Omental fat pad (tissue), 4 donors: ENCODE data around the gene ZBTB26. TPM values are rescaled to one million over a fixed set of nuclear protein-coding genes. Genes with fewer than 3 reads are reported as not detected.
"Not testable (repeated sequence)": the region's sequence is repeated elsewhere in the genome, so short reads cannot be mapped to it uniquely, and the experiment has no call there.

Experiments
- ATAC-seq: fragments of 150-250 bp; one replicate; pipeline ENCODE4 v1.9.1; 2016; ENCODE audit warnings: mild to moderate bottlenecking, moderate library complexity; ENCODE audit not compliant: low FRiP score
- DNase-seq: peaks from one replicate; pipeline ENCODE4 v3.0.0-alpha.2; 2019; ENCODE audit warnings: low spot score
- CTCF ChIP-seq, 3 donors: fragments of 450-650 bp; IDR thresholded peaks; one replicate each; pipeline ENCODE4 v1.5.1; 2016 to 2017; ENCODE audit warnings: antibody characterized with exemption in 3 of 3, mild to moderate bottlenecking in 3 of 3, moderate library complexity in 2 of 3
- small RNA-seq: library from RNA; depleted of rRNA; stranded (forward); fragments of <200 nt; gene quantifications from one replicate; pipeline ENCODE3, GENCODE V24; 2016
- total RNA-seq, 4 donors: library from RNA; depleted of rRNA; stranded (reverse); fragments of >200 nt; gene quantifications; one replicate each; pipeline ENCODE4 v1.1.0, GENCODE V29; 2016

Gene ZBTB26
- total RNA-seq, 4 donors from 2014 or later: 3.1 to 7.3 (median 3.6) TPM

DNA sequence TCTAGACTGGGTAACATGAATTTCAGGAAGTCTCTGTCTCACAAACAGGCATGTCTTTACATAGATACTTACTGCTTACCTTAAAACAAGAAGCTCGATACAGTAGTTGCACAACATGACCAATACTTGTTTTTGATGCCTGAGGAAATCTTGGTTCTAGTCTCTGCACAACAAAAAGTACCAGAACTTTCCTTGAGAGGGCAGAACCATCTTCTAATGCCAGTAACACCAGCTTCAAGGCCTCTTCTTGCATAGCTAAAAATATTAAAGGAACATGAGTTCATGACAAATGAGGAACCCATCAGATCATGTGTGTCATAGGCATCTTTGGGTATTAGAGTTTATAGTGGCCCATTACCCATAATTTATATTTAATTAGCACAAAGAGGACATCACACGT is 48.2 kb downstream of the ZBTB26 start:
- DNase-seq (no peak), ATAC-seq (no peak)
- TF ChIP-seq CTCF (IDR thresholded peaks at IDR 0.05): no peak

DNA sequence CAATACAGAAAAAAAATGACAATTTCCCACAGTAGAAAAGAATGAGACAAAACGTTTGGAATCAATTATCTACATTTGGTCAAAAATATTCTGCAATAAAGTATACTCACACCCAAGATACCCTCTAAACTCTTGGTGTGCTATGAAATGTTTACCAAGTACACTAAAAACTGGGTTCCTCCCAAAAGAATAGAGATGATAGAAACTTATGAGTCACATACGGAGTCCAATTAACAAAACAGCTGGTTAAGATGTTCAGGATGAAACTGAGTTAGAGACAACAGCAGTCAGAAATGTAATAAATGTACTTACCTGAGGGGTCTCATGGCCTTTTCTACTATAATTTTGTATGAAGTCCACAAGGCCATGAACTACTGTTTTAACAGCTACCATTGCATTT is 51.9 kb downstream of the ZBTB26 start:
- DNase-seq (no peak), ATAC-seq (no peak)
- no peak for TF ChIP-seq CTCF (IDR thresholded peaks at IDR 0.05)

DNA sequence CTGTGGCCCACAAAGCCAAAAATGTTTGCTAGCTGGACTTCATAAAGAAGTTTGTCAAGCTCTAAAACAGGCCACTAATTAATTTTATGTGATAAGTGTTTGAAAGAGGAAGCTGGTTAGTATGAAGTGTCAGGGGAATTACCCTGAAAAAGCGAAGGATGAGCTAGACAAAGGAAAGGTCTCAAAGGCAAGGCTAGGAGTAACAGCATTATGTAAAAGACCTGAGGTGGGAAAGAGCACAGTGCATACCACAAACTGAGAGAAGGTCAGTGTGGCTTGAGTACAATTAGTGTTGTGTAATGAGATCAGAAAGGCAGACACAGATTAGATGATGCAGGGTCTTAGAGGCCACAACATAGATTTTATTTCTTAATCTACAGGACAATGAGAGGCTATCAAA is 55.8 kb downstream of the ZBTB26 start:
- ATAC-seq (no peak), DNase-seq (no peak)
- TF ChIP-seq CTCF (IDR thresholded peaks at IDR 0.05): no peak

GRCh38 chr9:122867276-122867675 is 64.0 kb downstream of the ZBTB26 start:
- ATAC-seq, DNase-seq: not testable (repeated sequence)

GRCh38 chr9:122866079-122866478 is 65.2 kb downstream of the ZBTB26 start:
- DNase-seq (no peak), ATAC-seq (no peak)
- no peak for TF ChIP-seq CTCF (IDR thresholded peaks at IDR 0.05)

Small RNA genes lying within 50 kb of the gene (small RNA-seq; reads per million reads assigned to genes)
- gene RNY1P15 (not detected), gene SNORD90 (2,977 reads per million, percentile 99 among the genes with 10 or more reads in this experiment)

Other genes with a start within 250 kb of the ZBTB26 start
- gene OR1L4, start 207.5 kb downstream of the ZBTB26 start, total RNA-seq: not detected
- gene OR1L6, start 189.2 kb downstream of the ZBTB26 start, total RNA-seq: not detected
- gene OR5C1, start 142.6 kb downstream of the ZBTB26 start, total RNA-seq: not detected
- not detected for gene OR1K1, start 131.4 kb downstream of the ZBTB26 start, total RNA-seq
- 10 to 100 TPM; 10.8 to 23.5 (median 13.7) TPM for gene PDCL, start 102.9 kb downstream of the ZBTB26 start, total RNA-seq
- gene RC3H2, start 26.2 kb downstream of the ZBTB26 start, total RNA-seq: 10 to 100 TPM; 30.5 to 63.5 (median 41.3) TPM
- gene ZBTB6, start 18.2 kb downstream of the ZBTB26 start, total RNA-seq: 10 to 100 TPM in 1 of 4 donors, 1 to 10 TPM in 3; 4.7 to 11.5 (median 7.2) TPM
- gene RABGAP1, start 9.5 kb upstream of the ZBTB26 start, total RNA-seq: 10 to 100 TPM; 38.3 to 78.3 (median 48.5) TPM
- 1 to 10 TPM in 2 of 4 donors, not detected in 2; 1.7 to 2.3 TPM for gene GPR21, start 102.2 kb upstream of the ZBTB26 start, total RNA-seq